GM10266 (cell line): Measurements from ENCODE around the gene LTBP4.
A peak's percentile ranks its signal among the peaks of the same experiment; 100 is the strongest.

Experiments
- DNase-seq: peaks from one replicate; pipeline ENCODE4 v3.0.0; 2012; ENCODE audit errors: extremely low spot score
- TF ChIP-seq, protein P1 (sequence below): IDR thresholded peaks from 2 replicates; pipeline ENCODE4 v1.5.1; 2012; ENCODE audit warnings: mild to moderate bottlenecking, low read depth; ENCODE audit not compliant: control insufficient read depth, insufficient read depth; ENCODE audit errors: missing control alignments

Gene LTBP4

DNA sequence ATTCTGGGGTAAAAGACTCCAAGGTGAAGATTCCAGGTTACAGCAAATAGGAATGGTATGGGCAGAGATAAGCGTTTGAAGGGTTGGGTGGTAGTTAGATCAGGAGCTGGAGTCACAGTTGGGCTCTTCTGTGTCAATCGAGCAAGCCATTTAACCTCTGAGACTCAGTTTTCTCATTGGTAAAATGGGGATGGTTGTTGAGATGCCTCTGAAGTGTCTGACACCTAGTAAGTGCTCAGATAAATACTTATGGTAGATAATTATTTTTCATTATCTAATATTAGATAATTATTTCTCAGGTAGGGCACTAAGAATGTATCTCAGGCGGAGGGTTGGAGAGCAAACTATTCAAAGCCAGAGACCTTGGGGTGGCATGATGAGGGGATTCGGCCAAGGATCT, 7.8 kb downstream of the LTBP4 start:
- DNase-seq, result no peak
- TF ChIP-seq, protein P1, sequence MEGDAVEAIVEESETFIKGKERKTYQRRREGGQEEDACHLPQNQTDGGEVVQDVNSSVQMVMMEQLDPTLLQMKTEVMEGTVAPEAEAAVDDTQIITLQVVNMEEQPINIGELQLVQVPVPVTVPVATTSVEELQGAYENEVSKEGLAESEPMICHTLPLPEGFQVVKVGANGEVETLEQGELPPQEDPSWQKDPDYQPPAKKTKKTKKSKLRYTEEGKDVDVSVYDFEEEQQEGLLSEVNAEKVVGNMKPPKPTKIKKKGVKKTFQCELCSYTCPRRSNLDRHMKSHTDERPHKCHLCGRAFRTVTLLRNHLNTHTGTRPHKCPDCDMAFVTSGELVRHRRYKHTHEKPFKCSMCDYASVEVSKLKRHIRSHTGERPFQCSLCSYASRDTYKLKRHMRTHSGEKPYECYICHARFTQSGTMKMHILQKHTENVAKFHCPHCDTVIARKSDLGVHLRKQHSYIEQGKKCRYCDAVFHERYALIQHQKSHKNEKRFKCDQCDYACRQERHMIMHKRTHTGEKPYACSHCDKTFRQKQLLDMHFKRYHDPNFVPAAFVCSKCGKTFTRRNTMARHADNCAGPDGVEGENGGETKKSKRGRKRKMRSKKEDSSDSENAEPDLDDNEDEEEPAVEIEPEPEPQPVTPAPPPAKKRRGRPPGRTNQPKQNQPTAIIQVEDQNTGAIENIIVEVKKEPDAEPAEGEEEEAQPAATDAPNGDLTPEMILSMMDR, result no peak

DNA sequence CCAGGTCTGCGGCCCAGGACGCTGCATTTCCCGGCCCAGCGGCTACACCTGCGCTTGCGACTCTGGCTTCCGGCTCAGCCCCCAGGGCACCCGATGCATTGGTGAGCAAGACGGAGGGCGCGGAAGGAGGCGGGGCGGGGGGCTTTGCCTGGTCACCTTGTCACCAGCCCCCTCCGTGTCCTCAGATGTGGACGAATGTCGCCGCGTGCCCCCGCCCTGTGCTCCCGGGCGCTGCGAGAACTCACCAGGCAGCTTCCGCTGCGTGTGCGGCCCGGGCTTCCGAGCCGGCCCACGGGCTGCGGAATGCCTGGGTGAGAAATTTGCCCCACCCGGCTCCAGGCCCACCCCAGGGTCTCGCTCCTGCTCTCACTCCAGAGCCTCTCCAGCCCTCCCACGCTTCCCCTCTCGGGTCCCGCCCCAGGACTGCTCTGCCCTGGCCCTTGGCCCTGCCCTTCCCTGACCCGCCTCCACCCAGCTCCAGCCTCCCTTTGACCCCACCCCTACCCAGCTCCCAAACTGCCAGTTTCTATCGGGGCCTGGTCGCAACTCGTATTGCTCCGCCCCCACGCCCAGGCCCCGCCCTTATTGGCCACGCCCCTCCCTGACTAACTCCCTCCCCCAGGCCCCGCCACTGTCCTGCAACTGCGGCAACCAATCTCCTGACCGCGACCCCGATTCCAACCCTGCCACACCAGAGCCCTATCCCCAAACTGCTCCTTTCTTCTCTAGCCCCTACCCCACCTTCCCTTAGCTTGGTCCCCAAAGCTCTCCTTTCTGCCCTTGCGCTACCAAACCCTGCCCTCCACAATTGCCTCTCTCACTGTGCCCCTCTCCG, 8.6 kb downstream of the LTBP4 start:
- TF ChIP-seq, protein P1, result no peak
- DNase-seq, result peak; percentile 98

DNA sequence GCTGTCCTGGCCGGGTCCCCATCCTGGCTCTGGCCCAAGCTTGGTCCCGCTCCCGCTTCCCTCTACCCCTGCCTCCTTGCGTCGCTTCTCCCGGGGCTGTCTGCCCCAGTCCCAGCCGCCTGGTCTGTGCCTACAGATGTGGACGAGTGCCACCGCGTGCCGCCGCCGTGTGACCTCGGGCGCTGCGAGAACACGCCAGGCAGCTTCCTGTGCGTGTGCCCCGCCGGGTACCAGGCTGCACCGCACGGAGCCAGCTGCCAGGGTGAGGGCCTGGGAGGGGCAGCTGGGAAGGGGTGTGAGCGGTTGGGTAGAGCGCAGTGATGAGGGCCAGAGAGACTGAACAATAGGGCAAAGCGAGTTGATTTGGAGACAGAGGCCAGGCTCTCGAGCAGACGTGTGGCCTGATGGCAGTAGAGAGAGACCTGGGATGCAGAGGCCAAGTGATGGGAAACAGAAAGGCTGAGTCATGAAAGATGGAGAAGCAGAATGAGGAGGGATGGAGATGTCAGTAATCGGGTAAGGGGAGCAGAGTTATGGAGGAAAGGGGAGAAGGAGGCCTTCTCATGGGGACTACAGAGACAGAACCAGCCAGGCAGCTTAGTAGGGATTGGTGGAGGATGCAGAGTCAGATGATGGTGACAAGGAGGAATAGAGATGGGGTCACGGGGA, 9.4 kb downstream of the LTBP4 start:
- TF ChIP-seq, protein P1, result no peak
- no peak for DNase-seq

DNA sequence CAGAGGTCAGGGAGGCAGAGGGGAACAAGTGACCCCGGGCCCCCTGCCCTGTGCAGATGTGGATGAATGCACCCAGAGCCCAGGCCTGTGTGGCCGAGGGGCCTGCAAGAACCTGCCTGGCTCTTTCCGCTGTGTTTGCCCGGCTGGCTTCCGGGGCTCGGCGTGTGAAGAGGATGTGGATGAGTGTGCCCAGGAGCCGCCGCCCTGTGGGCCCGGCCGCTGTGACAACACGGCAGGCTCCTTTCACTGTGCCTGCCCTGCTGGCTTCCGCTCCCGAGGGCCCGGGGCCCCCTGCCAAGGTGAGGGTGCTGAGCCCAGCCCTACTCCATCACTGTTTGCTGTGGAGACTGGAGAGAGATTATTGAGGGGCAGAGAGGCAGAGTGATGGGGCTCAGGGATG, 9.9 kb downstream of the LTBP4 start:
- TF ChIP-seq, protein P1, result no peak
- no peak for DNase-seq

DNA sequence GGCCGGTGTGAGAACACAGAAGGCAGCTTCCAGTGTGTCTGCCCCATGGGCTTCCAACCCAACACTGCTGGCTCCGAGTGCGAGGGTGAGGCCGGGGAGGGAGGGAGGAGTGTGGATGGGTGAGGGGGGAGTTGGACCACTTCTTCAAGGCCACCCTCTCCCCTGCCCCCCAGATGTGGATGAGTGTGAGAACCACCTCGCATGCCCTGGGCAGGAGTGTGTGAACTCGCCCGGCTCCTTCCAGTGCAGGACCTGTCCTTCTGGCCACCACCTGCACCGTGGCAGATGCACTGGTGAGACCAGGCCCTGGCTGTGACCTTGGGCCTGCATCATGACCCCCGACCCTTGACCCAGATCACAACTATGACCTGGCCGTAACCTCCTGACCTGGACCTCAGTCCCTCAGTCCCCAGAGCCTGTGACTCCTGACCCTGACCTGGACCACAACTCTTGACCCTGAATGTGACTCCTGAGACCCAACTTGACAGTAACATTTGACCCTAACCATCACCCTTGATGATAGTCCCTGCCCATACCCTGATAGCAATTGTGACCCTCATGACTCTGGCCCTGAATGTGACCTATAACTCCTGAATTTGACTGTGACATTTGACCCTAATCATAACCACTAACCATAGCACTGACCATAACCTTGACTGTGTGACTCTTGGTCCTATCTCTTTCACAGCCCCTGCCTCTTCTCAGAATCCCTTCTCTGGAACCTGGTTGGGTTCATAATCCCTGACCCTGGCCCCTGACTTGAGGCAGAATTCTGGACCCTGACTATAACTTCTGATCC, 10.9 kb downstream of the LTBP4 start:
- no peak for DNase-seq
- TF ChIP-seq, protein P1, result no peak

DNA sequence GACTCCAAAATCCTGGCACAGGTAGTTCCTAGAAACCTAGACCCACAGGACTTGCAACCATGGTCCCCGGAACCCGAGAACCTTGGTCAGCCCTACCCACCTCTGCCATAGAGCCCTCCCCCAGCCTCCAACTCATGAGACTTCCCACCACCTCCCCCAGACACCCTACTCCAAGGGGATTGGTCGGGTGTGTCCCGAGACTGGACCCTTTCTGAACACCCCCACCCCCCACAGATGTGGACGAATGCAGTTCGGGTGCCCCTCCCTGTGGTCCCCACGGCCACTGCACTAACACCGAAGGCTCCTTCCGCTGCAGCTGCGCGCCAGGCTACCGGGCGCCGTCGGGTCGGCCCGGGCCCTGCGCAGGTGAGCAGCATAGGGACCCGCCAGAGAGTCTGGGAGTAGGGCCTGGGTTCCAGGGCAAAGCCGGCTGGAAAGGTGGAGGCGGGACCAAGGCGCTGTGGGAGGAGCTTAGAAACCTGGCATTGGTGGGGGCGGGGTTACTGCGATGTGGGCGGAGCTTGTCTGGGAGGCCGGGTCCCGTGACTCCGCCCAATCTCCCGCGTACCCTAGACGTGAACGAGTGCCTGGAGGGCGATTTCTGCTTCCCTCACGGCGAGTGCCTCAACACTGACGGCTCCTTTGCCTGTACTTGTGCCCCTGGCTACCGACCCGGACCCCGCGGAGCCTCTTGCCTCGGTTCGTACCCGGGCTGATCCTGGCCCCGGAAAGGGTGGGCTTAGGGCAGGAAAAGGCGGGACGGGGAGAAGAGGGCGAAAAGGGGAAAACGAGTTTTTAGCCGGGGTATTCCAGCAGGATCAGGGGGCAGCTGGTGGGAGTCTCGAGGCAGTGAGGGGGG, 11.9 kb downstream of the LTBP4 start:
- TF ChIP-seq, protein P1, result no peak
- peak; percentile 90 for DNase-seq
